WTC11 (cell line): ENCODE results near the gene GCHFR. TPM values are rescaled to one million over a fixed set of nuclear protein-coding genes. Genes with fewer than 3 reads are reported as not detected.

ENCODE experiments used
- ATAC-seq: fragments of 200-7000 bp; cut with Tn5 transposase; 2 replicates; pipeline ENCODE4 v1.10.0; 2021; ENCODE audit warnings: mild to moderate bottlenecking, moderate library complexity
- CTCF ChIA-PET: fragments of 300-600 bp; sonication (Branson Sonifier 250); formaldehyde crosslinking; loops from one replicate; lab custom pipeline; 2021; ENCODE audit warnings: antibody characterized with exemption; lab: Charles Lee
- POLR2A ChIA-PET: fragments of 350-600 bp; sonication (Branson Sonifier 250); formaldehyde crosslinking; loops from one replicate; lab custom pipeline; 2021; ENCODE audit warnings: antibody characterized with exemption; lab: Charles Lee
- DNase-seq: peaks from one replicate; pipeline ENCODE4 v3.0.0; 2021; ENCODE audit warnings: low spot score
- H3K27ac Mint-ChIP-seq: 2 replicates; pipeline ENCODE4 v1.8.0; 2021; ENCODE audit warnings: mixed read lengths
- H3K27me3 Mint-ChIP-seq: 2 replicates; pipeline ENCODE4 v1.8.0; 2021; ENCODE audit warnings: low read depth, mild to moderate bottlenecking, moderate library complexity, mixed read lengths
- H3K36me3 Mint-ChIP-seq: 2 replicates; pipeline ENCODE4 v1.8.0; 2021; ENCODE audit warnings: mixed read lengths
- H3K4me1 Mint-ChIP-seq: 2 replicates; pipeline ENCODE4 v1.8.0; 2022; ENCODE audit warnings: mixed read lengths
- H3K4me3 Mint-ChIP-seq: 2 replicates; pipeline ENCODE4 v1.8.0; 2021; ENCODE audit warnings: mild to moderate bottlenecking, moderate library complexity, mixed read lengths
- H3K9me3 Mint-ChIP-seq: 2 replicates; pipeline ENCODE4 v1.8.0; 2021; ENCODE audit warnings: mixed read lengths
- AR ChIP-seq: fragments of 250-450 bp; sonication (Bioruptor Pico); IDR thresholded peaks from 2 replicates; pipeline ENCODE4 v1.9.0; 2021; ENCODE audit warnings: mild to moderate bottlenecking
- ATF3 ChIP-seq: sonication (generic); formaldehyde crosslinking; conservative IDR thresholded peaks from 2 replicates; pipeline ENCODE4 v1.8.1; 2022; ENCODE audit warnings: mild to moderate bottlenecking, missing genetic modification reagents
- CREM ChIP-seq: sonication (generic); formaldehyde crosslinking; IDR thresholded peaks from 2 replicates; pipeline ENCODE4 v1.8.1; 2022; ENCODE audit warnings: mild to moderate bottlenecking, missing genetic modification reagents, moderate library complexity
- E2F1 ChIP-seq: sonication (generic); formaldehyde crosslinking; IDR thresholded peaks from 2 replicates; pipeline ENCODE4 v1.8.0; 2022; ENCODE audit warnings: mild to moderate bottlenecking, missing genetic modification reagents
- EMX1 ChIP-seq: fragments of 250-450 bp; sonication (Bioruptor Pico); IDR thresholded peaks from 2 replicates; pipeline ENCODE4 v1.8.0; 2021; ENCODE audit warnings: mild to moderate bottlenecking
- ERG ChIP-seq: fragments of 250-450 bp; sonication (Bioruptor Pico); IDR thresholded peaks from 2 replicates; pipeline ENCODE4 v1.8.0; 2021; ENCODE audit warnings: mild to moderate bottlenecking
- FOXJ3 ChIP-seq: sonication (generic); formaldehyde crosslinking; IDR thresholded peaks from 2 replicates; pipeline ENCODE4 v1.9.0; 2021; ENCODE audit warnings: missing genetic modification reagents, mild to moderate bottlenecking, borderline replicate concordance
- GABPB1 ChIP-seq: sonication (generic); formaldehyde crosslinking; IDR thresholded peaks from 2 replicates; pipeline ENCODE4 v1.8.1; 2023; ENCODE audit warnings: mild to moderate bottlenecking, missing genetic modification reagents
- GRHL2 ChIP-seq: fragments of 250-450 bp; sonication (Bioruptor Pico); IDR thresholded peaks from 2 replicates; pipeline ENCODE4 v1.8.0; 2022; ENCODE audit warnings: mild to moderate bottlenecking, moderate library complexity; ENCODE audit not compliant: insufficient replicate concordance, severe bottlenecking
- IRF2 ChIP-seq: sonication (generic); formaldehyde crosslinking; IDR thresholded peaks from 2 replicates; pipeline ENCODE4 v1.8.0; 2022; ENCODE audit warnings: low read depth, missing genetic modification reagents, borderline replicate concordance
- MLX ChIP-seq: sonication (generic); formaldehyde crosslinking; IDR thresholded peaks from 2 replicates; pipeline ENCODE4 v1.8.1; 2023; ENCODE audit warnings: mild to moderate bottlenecking, missing genetic modification reagents, moderate library complexity
- MXD4 ChIP-seq: fragments of 250-450 bp; sonication (Bioruptor Pico); IDR thresholded peaks from 2 replicates; pipeline ENCODE4 v1.8.0; 2021; ENCODE audit warnings: mild to moderate bottlenecking, moderate library complexity, borderline replicate concordance
- NFYB ChIP-seq: sonication (generic); formaldehyde crosslinking; conservative IDR thresholded peaks from 2 replicates; pipeline ENCODE4 v1.8.0; 2022; ENCODE audit warnings: low read depth, missing genetic modification reagents
- NR1H2 ChIP-seq: sonication (generic); formaldehyde crosslinking; IDR thresholded peaks from 2 replicates; pipeline ENCODE4 v1.9.0; 2021; ENCODE audit warnings: mild to moderate bottlenecking, moderate library complexity, missing genetic modification reagents
- SP1 ChIP-seq: sonication (generic); formaldehyde crosslinking; conservative IDR thresholded peaks from 2 replicates; pipeline ENCODE4 v1.8.1; 2022; ENCODE audit warnings: missing genetic modification reagents
- USF2 ChIP-seq: sonication (generic); formaldehyde crosslinking; IDR thresholded peaks from 2 replicates; pipeline ENCODE4 v1.8.1; 2023; ENCODE audit warnings: mild to moderate bottlenecking, missing genetic modification reagents, moderate library complexity
- ZNF232 ChIP-seq: sonication (generic); formaldehyde crosslinking; IDR thresholded peaks from 2 replicates; pipeline ENCODE4 v1.8.0; 2022; ENCODE audit warnings: mild to moderate bottlenecking, missing genetic modification reagents
- ZSCAN18 ChIP-seq: fragments of 250-450 bp; sonication (Bioruptor Pico); IDR thresholded peaks from 2 replicates; pipeline ENCODE4 v2.1.2; 2022; ENCODE audit warnings: mild to moderate bottlenecking, moderate library complexity
- total RNA-seq: library from RNA; stranded (reverse); gene quantifications from 3 replicates; pipeline ENCODE4 v1.2.3, GENCODE V29; 2021

Gene GCHFR
- total RNA-seq, 1 experiment from 2014 or later = 42.3 TPM

- TF ChIP-seq USF2 = 0 out of 2 replicates have a peak, but pooled peaks have one; percentile 13
- no peak for TF ChIP-seq ZSCAN18
- H3K27ac Mint-ChIP-seq = peak overlapping the region; percentile 99
- CTCF ChIA-PET = interaction anchor here (1.7 kb wide), 1 partner anchor 102 kb away, joined by 7 read pairs; no protein-coding TSS in a partner anchor
- ATAC-seq (no peak), DNase-seq (no peak)
- POLR2A ChIA-PET = no interaction called here
- peaks cover 5% of the 10 kb centered on the region; the same call in 1 of the 2 replicates for H3K36me3 Mint-ChIP-seq
- peak overlapping the region; percentile 87 for H3K4me3 Mint-ChIP-seq
- H3K27me3 Mint-ChIP-seq = no peaks in the 10 kb centered on the region
- H3K4me1 Mint-ChIP-seq = peaks cover 11% of the 10 kb centered on the region; the same call in 1 of the 2 replicates
- no peaks in the 10 kb centered on the region for H3K9me3 Mint-ChIP-seq
Observed at GRCh38 chr15:40755812-40756208, 8.1 kb upstream of the GCHFR start.

- Mint-ChIP-seq H3K9me3 (no peaks in the 10 kb centered on the region), H3K4me1 (peaks cover 11% of the 10 kb centered on the region; the same call in 1 of the 2 replicates), H3K27ac (peak overlapping the region; percentile 36), H3K4me3 (no peak overlapping the region), H3K36me3 (no peaks in the 10 kb centered on the region), H3K27me3 (0 out of 2 replicates have a peak, but pooled peaks cover 3% of the 10 kb centered on the region)
- ChIA-PET POLR2A (interaction anchor here (0.7 kb wide), 1 partner anchor 21 kb away, joined by 3 read pairs; no protein-coding TSS in a partner anchor), CTCF (interaction anchor here (1.7 kb wide), 1 partner anchor 101 kb away, joined by 7 read pairs; no protein-coding TSS in a partner anchor)
- TF ChIP-seq GABPB1 = no peak
- no peak for TF ChIP-seq CREM
- TF ChIP-seq ERG (CRISPR knock-in tag) = no peak
- no peak for TF ChIP-seq MXD4 (CRISPR knock-in tag)
- TF ChIP-seq FOXJ3 (CRISPR knock-in tag) = no peak
- TF ChIP-seq AR (CRISPR knock-in tag) = no peak
- ATAC-seq (no peak), DNase-seq (no peak)
Observed at GRCh38 chr15:40756938-40757337, 6.9 kb upstream of the GCHFR start.

GRCh38 chr15:40759961-40760360, 3.9 kb upstream of the GCHFR start:
- POLR2A ChIA-PET = no interaction called here
- TF ChIP-seq EMX1 (CRISPR knock-in tag) = no peak
- no peak for TF ChIP-seq SP1 (CRISPR knock-in tag)
- TF ChIP-seq MLX = no peak
- no peak for TF ChIP-seq GRHL2
- TF ChIP-seq NFYB (CRISPR knock-in tag) = no peak
- no peak for TF ChIP-seq ZNF232 (CRISPR knock-in tag)
- TF ChIP-seq NR1H2 (CRISPR knock-in tag) = no peak
- TF ChIP-seq IRF2 = no peak
- no peak for TF ChIP-seq E2F1 (CRISPR knock-in tag)
- TF ChIP-seq FOXJ3 (CRISPR knock-in tag) = no peak
- no peak for TF ChIP-seq ATF3 (CRISPR knock-in tag)
- no peaks in the 10 kb centered on the region for H3K9me3 Mint-ChIP-seq
- no peaks in the 10 kb centered on the region for H3K36me3 Mint-ChIP-seq
- peaks cover 14% of the 10 kb centered on the region for H3K27me3 Mint-ChIP-seq
- ATAC-seq (no peak), DNase-seq (no peak)
- H3K4me1 Mint-ChIP-seq = peaks cover 15% of the 10 kb centered on the region
- no peak overlapping the region for H3K27ac Mint-ChIP-seq
- H3K4me3 Mint-ChIP-seq = no peak overlapping the region
- CTCF ChIA-PET = no interaction called here
